NCI-H1436 treated with DMSO at 0.1 percent for 48 hours (cell line): ENCODE data around the gene MAF.

Experiments used
- DNase-seq: peaks from one replicate; lab custom pipeline; 2025; lab: John Stamatoyannopoulos, UW

MAF gene

GRCh38 chr16:79589601-79590102, 10.9 kb downstream of the MAF start:
- DNase-seq: no peak

DNA sequence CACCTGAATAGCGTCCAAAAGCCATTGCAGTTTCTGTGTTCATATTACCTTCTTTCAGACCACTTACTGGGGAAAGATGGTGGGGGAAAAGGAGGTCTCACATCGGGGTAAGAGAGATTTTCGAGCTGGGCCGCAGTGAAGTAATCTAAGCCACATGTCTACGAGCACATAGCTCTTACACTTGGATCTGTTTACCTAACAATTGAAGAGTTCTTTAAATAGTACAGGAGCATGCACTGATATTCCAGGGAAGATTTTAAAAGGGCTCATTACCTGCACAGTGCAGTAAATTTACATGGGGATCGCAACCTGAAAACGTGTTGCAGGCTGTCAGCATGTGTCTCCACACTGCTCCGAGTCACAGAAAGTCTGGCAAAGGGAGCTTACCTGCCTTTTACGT, 12.6 kb downstream of the MAF start:
- DNase-seq: no peak

GRCh38 chr16:79587296-79587695, 13.2 kb downstream of the MAF start:
- no peak for DNase-seq

DNA sequence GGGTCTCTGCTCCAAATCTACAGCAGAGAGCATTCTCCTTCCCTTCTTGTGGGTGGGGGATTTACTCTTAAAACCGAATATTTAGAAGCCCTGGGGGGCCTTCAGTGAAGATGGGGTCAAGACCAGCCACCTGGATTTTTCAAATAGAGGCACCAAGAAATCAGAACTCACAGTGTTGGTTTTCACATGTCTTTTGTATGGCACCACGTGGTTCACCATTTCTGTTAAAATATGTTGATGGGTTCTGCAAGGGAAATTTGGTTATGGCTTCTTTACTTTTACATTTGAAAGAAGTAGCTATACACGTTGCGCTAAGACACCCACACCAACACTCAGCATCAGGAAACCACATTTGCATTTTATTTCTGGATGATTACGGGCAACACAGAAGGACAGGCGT, 17.7 kb downstream of the MAF start:
- DNase-seq: no peak

DNA sequence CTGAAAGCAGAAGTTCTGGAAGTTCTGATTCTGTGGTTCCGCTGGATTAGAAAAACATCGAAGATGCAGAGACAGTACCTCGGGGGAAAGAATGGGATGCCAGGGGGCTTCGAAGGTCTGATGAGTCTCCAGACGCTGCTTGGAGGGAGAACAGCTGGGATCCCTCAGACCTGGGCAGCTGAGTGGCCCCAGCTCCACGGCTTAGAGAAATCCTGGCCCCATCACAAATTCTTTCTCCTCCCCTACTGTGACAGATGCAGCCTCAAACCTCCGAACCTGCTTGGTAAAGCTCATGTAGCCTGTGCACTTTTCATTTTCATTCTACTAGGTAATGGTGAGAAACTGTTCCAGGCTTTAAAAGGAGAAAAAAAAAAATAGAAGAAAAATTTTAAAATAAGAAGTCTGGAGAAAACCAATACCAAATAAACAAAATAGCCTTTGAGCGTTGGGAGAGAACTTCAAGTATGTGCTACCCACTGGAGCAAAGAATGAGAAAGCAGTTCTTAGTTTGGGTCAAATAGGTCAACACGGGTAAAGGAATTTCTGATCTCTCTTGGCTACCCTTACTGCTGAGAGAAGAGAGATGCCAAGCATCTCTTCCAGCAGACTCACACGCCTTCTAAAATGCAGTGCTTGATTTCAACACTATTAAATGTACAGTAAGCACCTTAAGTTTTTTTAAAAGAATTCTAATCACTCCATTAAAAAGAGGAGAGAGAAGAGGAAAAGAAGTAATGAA, 19.9 kb downstream of the MAF start:
- DNase-seq: no peak

- DNase-seq: no peak
Observed at GRCh38 chr16:79576602-79577001, 23.9 kb downstream of the MAF start.

GRCh38 chr16:79573884-79574283, 26.7 kb downstream of the MAF start:
- DNase-seq: no peak

DNA sequence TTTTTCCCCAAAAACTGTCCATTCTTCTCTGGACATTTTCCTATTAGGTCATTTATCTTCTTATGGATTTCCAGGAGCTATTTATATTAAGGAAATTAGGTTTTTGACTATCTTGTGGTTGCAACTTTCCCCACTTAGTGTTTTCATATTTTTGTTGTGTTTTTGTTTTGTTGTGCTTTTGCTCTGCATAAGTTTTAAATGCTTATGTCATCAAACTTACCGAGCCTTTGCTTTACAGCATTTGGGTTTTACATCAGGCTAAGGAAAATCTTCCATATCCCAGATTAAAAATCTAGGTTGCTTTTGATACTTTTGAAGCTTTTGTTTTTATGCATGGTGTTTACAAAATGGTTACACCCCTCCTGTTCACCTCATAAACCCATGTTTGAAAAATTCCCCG, 27.5 kb downstream of the MAF start:
- DNase-seq: no peak

GRCh38 chr16:79571903-79572535, 28.5 kb downstream of the MAF start:
- DNase-seq: no peak

DNA sequence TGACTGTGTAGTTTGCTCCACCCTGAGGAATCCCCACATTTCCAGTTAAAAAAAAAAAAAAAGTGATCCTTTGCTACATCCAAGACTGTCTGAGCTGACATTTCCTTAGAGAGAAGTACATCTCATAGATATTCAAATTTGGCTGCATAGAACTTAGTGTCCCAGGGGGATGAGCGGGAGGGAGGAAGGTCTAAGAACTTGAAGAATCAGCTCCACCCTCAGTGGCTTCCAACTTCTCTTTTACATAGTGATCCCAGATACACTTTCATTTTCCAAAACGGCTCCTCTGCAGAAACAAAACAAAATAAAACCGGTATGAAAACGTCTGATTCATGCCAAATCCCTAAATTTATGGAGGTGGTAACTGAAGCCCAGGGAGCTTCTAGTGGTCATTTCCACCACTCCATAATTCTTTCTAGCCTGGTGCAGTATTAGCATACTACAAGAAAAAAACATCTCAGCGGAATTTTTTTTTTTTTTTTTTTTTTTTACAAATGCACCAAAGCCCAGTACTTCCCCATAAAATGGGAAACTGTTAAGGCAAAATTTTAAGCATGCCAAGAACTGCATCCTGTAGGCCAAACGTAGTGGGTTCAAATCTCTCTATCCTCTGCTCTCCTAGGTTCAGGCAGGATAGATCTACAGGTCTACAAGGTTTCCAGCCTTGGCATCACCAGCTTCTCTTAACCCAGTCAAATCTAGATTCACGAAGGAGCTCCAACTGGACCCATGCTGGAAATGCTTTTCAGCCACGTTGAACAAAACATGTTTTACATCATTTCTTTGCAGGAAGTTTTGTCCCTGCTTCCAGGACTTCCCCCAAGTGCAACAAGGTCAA, 29.3 kb downstream of the MAF start:
- DNase-seq: no peak

DNA sequence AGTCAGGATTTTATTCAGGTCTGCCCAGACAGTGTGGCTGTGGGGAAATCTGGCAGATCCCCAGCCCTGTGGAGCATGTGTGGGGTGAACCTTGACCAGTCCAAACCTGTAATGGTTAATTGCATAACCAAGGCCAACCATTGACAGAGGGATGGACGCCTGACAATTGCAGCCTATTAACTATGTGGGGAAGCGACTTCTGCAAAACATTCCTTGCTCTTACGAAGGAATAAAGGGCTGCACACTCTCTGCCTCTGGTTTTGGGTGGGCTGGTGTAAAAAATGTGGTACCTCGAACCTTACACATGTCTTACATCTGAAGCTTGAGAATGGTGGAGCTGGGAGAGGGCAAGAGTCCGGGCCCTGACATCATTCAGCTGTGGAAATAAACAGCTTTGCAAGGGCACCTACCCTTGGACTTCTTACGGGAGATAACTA, 35.8 kb downstream of the MAF start:
- no peak for DNase-seq

DNA sequence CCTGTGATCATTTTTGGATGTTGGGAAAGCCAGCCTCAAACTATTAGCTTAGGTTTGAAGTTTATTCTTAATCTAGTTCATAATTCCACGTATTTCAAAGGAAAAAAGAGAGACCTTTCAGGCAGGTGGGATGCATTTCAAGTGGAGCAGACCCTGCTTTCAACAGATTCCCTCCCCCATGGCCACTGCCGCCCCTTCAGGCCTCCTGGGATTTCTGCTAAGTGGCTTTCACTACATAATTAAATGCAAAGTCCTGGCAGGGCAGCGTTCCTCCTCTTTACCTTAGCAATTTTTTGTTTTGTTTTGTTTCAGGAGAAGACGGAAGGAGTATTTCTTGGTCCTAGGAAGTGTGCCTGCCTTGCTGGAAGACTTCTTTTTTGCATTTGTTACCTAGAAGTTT, 36.6 kb downstream of the MAF start:
- DNase-seq: no peak

DNA sequence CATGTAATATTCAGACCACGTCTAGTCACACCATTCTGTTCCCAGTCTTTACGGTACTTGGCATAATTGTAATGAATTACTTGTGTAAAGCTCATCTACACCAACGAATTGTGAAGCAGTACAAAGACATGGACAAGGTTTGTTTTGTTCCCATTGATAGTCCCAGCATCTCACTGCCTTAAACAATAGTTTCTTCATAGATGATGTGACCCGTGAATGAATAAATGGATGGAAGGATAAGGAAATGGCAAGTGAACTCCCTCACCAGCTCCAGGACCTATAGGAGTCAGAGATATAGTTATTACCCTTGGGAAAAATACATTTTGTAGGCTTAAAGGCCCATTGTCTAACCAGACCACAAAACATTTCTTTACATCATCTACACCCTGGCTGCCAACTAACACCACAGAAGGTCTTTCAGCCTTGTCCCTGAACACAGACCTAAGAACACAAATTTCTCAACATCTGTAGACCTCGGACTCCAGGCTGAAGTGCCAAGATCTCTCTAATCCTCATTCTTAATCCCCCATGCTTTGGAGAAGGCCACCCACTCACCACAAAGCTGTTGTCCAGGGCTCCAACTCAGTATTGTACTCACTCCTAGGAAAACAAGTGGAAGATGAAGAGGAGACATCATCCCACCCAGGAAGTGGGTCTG, 38.2 kb downstream of the MAF start:
- DNase-seq: no peak

DNA sequence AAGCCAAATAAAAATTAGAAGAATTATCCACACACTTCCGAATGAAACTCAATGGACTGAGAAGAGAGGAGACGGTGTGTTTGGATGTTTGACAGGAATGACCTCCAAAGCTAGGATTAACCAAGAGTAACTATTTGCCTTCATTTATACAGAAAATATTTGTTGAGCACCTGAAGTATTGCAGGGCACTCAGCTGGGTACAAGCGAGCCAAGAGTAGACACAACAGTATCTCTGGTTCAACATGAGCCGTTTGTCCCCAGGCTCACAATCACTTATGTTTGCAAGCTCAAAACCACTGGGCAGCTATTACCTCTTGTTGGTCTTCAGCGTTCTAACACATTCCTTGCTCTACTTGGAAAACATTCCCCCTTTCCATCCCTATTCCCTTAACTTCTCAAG, 38.8 kb downstream of the MAF start:
- no peak for DNase-seq

GRCh38 chr16:79560923-79561322, 39.6 kb downstream of the MAF start:
- DNase-seq: no peak

GRCh38 chr16:79560318-79560717, 40.2 kb downstream of the MAF start:
- no peak for DNase-seq

- DNase-seq: no peak
Observed at GRCh38 chr16:79559532-79559931, 41.0 kb downstream of the MAF start.

DNA sequence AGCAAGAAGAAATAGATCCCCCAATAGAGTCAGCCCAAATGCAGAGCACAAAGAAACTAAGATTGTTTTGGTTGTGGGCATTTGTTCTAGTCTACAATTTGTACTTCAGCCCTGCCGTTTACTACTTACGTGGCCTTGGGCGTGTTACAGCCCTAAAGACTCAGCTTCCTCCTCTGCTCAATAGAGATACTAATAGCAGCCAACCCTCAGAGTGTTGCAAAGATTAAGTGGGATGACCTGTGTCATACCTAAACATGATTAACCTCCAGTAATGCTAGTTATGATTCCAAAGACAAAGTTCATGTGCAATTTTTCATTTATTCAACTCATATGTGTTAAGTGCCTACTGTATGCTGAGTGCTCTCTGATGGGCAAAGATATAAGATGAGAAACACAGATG, 43.1 kb downstream of the MAF start:
- DNase-seq: no peak

- DNase-seq: no peak
Observed at GRCh38 chr16:79554912-79555311, 45.6 kb downstream of the MAF start.

DNA sequence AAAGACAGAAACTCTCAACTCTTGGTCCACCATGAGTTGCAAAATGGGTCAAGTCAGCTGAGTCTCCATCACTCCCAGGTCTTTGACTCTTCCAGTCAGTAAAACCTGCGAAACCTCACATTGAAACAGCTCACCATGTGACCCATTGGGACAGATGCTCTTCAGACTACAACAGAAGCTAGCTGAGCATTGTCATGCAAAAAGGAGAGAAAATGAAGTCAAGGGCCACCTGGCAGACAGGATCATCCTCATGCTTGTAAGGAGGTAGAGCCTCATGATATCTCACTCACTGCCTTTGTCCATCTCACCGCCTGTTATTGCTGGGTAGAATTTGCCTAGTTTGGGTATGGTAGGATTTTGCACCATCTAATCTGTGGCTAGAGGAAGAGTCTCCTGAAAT, 50.2 kb downstream of the MAF start:
- no peak for DNase-seq

DNA sequence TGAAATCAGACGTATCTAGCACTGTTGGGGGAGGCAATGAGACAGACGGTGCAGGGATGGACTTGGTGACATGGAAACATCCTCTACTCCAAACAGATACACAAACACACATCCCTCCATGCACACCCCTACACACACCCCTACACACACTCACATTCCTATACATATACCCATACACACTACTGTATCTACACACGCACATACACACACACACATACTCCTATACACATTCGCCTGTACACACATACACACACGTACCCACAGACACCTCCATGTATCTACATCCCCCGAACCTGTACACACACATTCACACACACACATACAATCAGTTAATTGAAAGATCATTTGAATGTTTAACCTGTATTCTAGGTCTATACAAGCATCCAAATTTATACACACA, 53.5 kb downstream of the MAF start:
- DNase-seq: no peak
